Neural progenitor cell (in vitro differentiated cells): ENCODE measurements around the gene TRIAP1.

Experiments used
- EZH2 ChIP-seq: fragments of 200-600 bp; sonication (generic); IDR thresholded peaks from 2 replicates; pipeline ENCODE4 v1.6.1; 2017; ENCODE audit warnings: antibody characterized with exemption, mild to moderate bottlenecking, moderate library complexity
- TF ChIP-seq, protein P1 (sequence below): fragments of 200-600 bp; sonication (generic); IDR thresholded peaks from 2 replicates; pipeline ENCODE4 v1.5.1; 2017; ENCODE audit warnings: antibody characterized with exemption, mild to moderate bottlenecking

DNA sequence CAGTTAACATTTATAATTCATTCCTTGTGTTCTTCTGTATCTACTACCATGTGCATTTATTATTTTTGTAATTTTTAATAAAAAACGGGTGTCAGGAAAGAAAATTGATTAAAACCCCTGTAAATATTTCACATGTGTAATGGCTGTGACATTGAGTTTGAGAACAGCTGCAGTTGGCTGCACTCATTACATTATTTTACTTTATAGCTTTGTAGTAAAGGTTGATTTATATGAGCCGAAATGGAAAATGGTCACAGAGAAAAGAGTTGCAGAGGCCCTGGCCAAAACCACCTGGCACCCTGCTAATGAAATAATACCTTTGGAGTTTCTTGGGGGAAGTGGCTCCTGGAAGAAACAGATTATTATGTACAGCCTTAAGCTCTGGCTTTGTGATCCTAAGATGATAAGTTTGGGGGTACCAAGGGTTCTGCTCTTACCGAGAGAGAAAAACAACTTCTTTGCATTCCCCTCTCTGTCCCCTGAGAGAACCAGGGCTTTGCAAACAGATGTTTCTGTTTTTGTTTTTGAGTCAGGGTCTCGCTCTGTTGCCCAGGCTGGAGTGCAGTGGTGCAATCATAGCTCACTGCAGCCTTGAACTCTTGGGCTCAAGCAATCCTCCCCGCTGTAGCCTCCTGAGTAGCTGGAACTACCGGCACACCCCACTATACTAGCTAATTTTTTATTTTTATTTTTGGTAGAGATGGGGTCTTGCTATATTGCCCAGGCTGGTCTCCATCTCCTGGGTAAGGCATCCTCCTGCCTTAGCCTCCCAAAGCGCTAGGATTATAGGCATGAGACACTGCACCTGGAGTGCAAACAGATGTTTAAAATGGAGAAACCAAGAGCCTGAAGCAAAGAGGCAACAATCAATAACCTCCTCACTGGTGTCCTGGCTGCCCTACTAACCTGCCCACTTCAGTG, 40.0 kb upstream of the TRIAP1 start:
- TF ChIP-seq, protein P1, sequence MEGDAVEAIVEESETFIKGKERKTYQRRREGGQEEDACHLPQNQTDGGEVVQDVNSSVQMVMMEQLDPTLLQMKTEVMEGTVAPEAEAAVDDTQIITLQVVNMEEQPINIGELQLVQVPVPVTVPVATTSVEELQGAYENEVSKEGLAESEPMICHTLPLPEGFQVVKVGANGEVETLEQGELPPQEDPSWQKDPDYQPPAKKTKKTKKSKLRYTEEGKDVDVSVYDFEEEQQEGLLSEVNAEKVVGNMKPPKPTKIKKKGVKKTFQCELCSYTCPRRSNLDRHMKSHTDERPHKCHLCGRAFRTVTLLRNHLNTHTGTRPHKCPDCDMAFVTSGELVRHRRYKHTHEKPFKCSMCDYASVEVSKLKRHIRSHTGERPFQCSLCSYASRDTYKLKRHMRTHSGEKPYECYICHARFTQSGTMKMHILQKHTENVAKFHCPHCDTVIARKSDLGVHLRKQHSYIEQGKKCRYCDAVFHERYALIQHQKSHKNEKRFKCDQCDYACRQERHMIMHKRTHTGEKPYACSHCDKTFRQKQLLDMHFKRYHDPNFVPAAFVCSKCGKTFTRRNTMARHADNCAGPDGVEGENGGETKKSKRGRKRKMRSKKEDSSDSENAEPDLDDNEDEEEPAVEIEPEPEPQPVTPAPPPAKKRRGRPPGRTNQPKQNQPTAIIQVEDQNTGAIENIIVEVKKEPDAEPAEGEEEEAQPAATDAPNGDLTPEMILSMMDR: no peak
- TF ChIP-seq EZH2: no peak
